Measurements from ENCODE around the gene BICC1. TPM values are rescaled to one million over a fixed set of nuclear protein-coding genes. Genes with fewer than 3 reads are reported as not detected.

The BICC1 gene
- total RNA-seq, 1 experiment from 2014 or later, result 0.67 TPM

DNA sequence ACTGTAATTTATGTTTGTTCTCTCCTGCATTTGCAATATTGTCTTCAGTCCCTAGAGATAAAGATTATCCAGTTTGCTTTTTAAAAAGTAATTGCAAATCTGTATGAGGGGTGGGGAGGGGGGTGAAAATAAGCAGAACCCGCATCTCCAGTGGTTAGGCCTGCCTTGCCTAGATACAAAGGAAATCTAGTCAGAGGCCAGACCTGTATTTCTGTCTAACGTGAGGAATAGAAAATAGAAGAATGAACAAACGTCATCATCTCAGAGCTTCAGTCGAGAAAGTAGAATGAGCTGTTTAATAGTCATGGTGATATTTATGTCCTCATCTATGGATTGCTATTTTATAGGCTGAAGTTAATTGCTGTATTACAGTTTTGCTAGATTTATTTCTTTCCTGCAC is 284.2 kb downstream of the BICC1 start:
- CTCF ChIA-PET, result no interaction called here
- Histone ChIP-seq H3K27me3 (ENCODE audit: control insufficient read depth, insufficient read depth, low read length) (no peaks in the 10 kb centered on the region), H3K4me1 (ENCODE audit: control insufficient read depth, insufficient read depth, low read length) (no peaks in the 10 kb centered on the region), H3K27ac (ENCODE audit: low read length) (no peak overlapping the region), H3K4me3 (ENCODE audit: low read depth in 2 of 2, low read length in 2 of 2) (no peak overlapping the region), H3K36me3 (ENCODE audit: control insufficient read depth, insufficient read depth, low read length) (no peaks in the 10 kb centered on the region), H3K9me3 (ENCODE audit: control insufficient read depth, insufficient read depth, low read depth, low read length) (no peaks in the 10 kb centered on the region)
- DNase-seq (ENCODE audit: low read depth, low spot score), result no peak
- POLR2A ChIA-PET, result no interaction called here
- no TSS peak for BruUV-seq (replicated peaks)
- in situ Hi-C loops (cut with HindIII; ENCODE audit: low pct_unique_long_range_greater_than_20kb, low sequenced_read_pairs) (no loop called here), intact Hi-C loops (cut with micrococcal nuclease; ENCODE audit: unreplicated experiment) (no loop called here)
- TF ChIP-seq, protein P1, sequence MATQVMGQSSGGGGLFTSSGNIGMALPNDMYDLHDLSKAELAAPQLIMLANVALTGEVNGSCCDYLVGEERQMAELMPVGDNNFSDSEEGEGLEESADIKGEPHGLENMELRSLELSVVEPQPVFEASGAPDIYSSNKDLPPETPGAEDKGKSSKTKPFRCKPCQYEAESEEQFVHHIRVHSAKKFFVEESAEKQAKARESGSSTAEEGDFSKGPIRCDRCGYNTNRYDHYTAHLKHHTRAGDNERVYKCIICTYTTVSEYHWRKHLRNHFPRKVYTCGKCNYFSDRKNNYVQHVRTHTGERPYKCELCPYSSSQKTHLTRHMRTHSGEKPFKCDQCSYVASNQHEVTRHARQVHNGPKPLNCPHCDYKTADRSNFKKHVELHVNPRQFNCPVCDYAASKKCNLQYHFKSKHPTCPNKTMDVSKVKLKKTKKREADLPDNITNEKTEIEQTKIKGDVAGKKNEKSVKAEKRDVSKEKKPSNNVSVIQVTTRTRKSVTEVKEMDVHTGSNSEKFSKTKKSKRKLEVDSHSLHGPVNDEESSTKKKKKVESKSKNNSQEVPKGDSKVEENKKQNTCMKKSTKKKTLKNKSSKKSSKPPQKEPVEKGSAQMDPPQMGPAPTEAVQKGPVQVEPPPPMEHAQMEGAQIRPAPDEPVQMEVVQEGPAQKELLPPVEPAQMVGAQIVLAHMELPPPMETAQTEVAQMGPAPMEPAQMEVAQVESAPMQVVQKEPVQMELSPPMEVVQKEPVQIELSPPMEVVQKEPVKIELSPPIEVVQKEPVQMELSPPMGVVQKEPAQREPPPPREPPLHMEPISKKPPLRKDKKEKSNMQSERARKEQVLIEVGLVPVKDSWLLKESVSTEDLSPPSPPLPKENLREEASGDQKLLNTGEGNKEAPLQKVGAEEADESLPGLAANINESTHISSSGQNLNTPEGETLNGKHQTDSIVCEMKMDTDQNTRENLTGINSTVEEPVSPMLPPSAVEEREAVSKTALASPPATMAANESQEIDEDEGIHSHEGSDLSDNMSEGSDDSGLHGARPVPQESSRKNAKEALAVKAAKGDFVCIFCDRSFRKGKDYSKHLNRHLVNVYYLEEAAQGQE (IDR thresholded peaks at IDR 0.05; ENCODE audit: insufficient read depth in 1 of 2, low read depth in 2 of 2, low read length in 1 of 2), result no peak
- TF ChIP-seq POLR2AphosphoS5 (IDR thresholded peaks at IDR 0.05; ENCODE audit: low read depth, low read length), result no peak
- TF ChIP-seq, protein P2, sequence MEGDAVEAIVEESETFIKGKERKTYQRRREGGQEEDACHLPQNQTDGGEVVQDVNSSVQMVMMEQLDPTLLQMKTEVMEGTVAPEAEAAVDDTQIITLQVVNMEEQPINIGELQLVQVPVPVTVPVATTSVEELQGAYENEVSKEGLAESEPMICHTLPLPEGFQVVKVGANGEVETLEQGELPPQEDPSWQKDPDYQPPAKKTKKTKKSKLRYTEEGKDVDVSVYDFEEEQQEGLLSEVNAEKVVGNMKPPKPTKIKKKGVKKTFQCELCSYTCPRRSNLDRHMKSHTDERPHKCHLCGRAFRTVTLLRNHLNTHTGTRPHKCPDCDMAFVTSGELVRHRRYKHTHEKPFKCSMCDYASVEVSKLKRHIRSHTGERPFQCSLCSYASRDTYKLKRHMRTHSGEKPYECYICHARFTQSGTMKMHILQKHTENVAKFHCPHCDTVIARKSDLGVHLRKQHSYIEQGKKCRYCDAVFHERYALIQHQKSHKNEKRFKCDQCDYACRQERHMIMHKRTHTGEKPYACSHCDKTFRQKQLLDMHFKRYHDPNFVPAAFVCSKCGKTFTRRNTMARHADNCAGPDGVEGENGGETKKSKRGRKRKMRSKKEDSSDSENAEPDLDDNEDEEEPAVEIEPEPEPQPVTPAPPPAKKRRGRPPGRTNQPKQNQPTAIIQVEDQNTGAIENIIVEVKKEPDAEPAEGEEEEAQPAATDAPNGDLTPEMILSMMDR (IDR thresholded peaks at IDR 0.05), result no peak
- TF ChIP-seq SIN3A (IDR thresholded peaks at IDR 0.05; ENCODE audit: borderline replicate concordance, insufficient read depth, low read depth, low read length), result no peak
- TF ChIP-seq TCF7L2 (IDR thresholded peaks at IDR 0.05; ENCODE audit: low read depth, low read length), result no peak
- ATAC-seq, result no peak

DNA sequence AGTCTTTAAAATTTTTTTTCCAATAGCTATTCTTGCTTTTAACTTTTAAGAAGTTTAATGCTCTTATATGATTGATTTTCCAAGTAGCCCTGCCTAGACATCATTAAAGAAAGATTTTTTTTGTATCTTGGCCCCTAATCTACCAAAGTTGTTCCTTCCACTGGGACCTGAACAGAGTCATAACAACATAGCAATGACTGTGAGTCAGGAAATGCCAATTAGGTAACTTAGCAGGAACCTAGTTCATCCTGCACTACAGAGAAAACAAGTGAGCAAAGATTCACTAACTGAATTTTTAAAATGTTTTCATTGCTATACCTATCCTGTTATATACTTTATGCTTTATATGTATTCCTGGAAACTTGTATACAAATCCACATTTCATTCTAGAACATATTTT is 284.7 kb downstream of the BICC1 start:
- Histone ChIP-seq H3K27ac (ENCODE audit: low read length) (no peak overlapping the region), H3K27me3 (ENCODE audit: control insufficient read depth, insufficient read depth, low read length) (no peaks in the 10 kb centered on the region), H3K4me1 (ENCODE audit: control insufficient read depth, insufficient read depth, low read length) (no peaks in the 10 kb centered on the region), H3K36me3 (ENCODE audit: control insufficient read depth, insufficient read depth, low read length) (no peaks in the 10 kb centered on the region), H3K4me3 (ENCODE audit: low read depth in 2 of 2, low read length in 2 of 2) (no peak overlapping the region), H3K9me3 (ENCODE audit: control insufficient read depth, insufficient read depth, low read depth, low read length) (no peaks in the 10 kb centered on the region)
- ChIA-PET POLR2A (no interaction called here), CTCF (no interaction called here)
- ATAC-seq, result no peak
- DNase-seq (ENCODE audit: low read depth, low spot score), result no peak
- intact Hi-C loops (cut with micrococcal nuclease; ENCODE audit: unreplicated experiment), result no loop called here
- BruUV-seq (replicated peaks), result no TSS peak
- in situ Hi-C loops (cut with HindIII; ENCODE audit: low pct_unique_long_range_greater_than_20kb, low sequenced_read_pairs), result no loop called here
- TF ChIP-seq, protein P1 (IDR thresholded peaks at IDR 0.05; ENCODE audit: insufficient read depth in 1 of 2, low read depth in 2 of 2, low read length in 1 of 2), result no peak
- TF ChIP-seq POLR2AphosphoS5 (IDR thresholded peaks at IDR 0.05; ENCODE audit: low read depth, low read length), result no peak
- no peak for TF ChIP-seq TCF7L2 (IDR thresholded peaks at IDR 0.05; ENCODE audit: low read depth, low read length)
- no peak for TF ChIP-seq SIN3A (IDR thresholded peaks at IDR 0.05; ENCODE audit: borderline replicate concordance, insufficient read depth, low read depth, low read length)
- TF ChIP-seq, protein P2 (IDR thresholded peaks at IDR 0.05), result no peak
